OCI-LY1 (cell line): ENCODE data around the gene IL18R1.

ENCODE experiments used
- EZH2 ChIP-seq: fragments of 200-600 bp; sonication (generic), shearing (Covaris generic); IDR thresholded peaks from 2 replicates; pipeline ENCODE4 v1.8.0; 2017; ENCODE audit warnings: borderline replicate concordance, mixed run types, mild to moderate bottlenecking, antibody characterized with exemption, low read length, moderate library complexity, mixed read lengths
- TF ChIP-seq, protein P1 (sequence below): fragments of 200-600 bp; sonication (generic), shearing (Covaris generic); IDR thresholded peaks from 2 replicates; pipeline ENCODE4 v1.5.1; 2017; ENCODE audit warnings: mild to moderate bottlenecking, antibody characterized with exemption, low read length, moderate library complexity, mixed read lengths

- TF ChIP-seq, protein P1, sequence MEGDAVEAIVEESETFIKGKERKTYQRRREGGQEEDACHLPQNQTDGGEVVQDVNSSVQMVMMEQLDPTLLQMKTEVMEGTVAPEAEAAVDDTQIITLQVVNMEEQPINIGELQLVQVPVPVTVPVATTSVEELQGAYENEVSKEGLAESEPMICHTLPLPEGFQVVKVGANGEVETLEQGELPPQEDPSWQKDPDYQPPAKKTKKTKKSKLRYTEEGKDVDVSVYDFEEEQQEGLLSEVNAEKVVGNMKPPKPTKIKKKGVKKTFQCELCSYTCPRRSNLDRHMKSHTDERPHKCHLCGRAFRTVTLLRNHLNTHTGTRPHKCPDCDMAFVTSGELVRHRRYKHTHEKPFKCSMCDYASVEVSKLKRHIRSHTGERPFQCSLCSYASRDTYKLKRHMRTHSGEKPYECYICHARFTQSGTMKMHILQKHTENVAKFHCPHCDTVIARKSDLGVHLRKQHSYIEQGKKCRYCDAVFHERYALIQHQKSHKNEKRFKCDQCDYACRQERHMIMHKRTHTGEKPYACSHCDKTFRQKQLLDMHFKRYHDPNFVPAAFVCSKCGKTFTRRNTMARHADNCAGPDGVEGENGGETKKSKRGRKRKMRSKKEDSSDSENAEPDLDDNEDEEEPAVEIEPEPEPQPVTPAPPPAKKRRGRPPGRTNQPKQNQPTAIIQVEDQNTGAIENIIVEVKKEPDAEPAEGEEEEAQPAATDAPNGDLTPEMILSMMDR = no peak
- TF ChIP-seq EZH2 = no peak
Measured at GRCh38 chr2:102410952-102411351, 55.4 kb downstream of the IL18R1 start.
